HCT116 (cell line): Measurements from ENCODE around the gene BORA.

Experiments
- CEBPB ChIP-seq: IDR thresholded peaks from 2 replicates; pipeline ENCODE4 v1.6.1; 2012; ENCODE audit warnings: low read depth
- CTCF ChIP-seq, 3 experiments: fragments of 200-600 bp in 1 of 3; sonication (generic) in 1 of 3; IDR thresholded peaks in 2 of 3; conservative IDR thresholded peaks in 1 of 3; 2 replicates each; pipeline ENCODE4 v1.5.1; 2012 to 2017; ENCODE audit warnings: low read depth in 2 of 3, low read length in 2 of 3, antibody characterized with exemption in 1 of 3, borderline replicate concordance in 1 of 3, control low read depth in 1 of 3, mild to moderate bottlenecking in 1 of 3, mixed read lengths in 1 of 3, mixed run types in 1 of 3, moderate library complexity in 1 of 3; ENCODE audit not compliant: insufficient read depth in 1 of 3
- EGR1 ChIP-seq: IDR thresholded peaks from 2 replicates; pipeline ENCODE4 v1.6.1; 2012; ENCODE audit warnings: low read depth
- EZH2 ChIP-seq: fragments of 200-600 bp; sonication (generic); IDR thresholded peaks from 2 replicates; pipeline ENCODE4 v1.6.1; 2017; ENCODE audit warnings: antibody characterized with exemption, mixed run types
- EZH2phosphoT487 ChIP-seq: fragments of 200-600 bp; IDR thresholded peaks from 2 replicates; pipeline ENCODE4 v1.6.1; 2018; ENCODE audit warnings: antibody characterized with exemption, borderline replicate concordance
- FOSL1 ChIP-seq: IDR thresholded peaks from 2 replicates; pipeline ENCODE4 v1.6.1; 2012; ENCODE audit warnings: low read depth
- POLR2A ChIP-seq: IDR thresholded peaks from 2 replicates; pipeline ENCODE4 v1.7.0; 2011; ENCODE audit warnings: borderline replicate concordance; ENCODE audit not compliant: insufficient read depth, insufficient read length; ENCODE audit errors: extremely low read depth
- POLR2AphosphoS5 ChIP-seq: IDR thresholded peaks from 2 replicates; pipeline ENCODE4 v1.6.1; 2011; ENCODE audit warnings: mild to moderate bottlenecking, low read depth, low read length, moderate library complexity
- SIN3A ChIP-seq: IDR thresholded peaks from 2 replicates; pipeline ENCODE4 v1.6.1; 2012; ENCODE audit warnings: low read depth
- TCF7L2 ChIP-seq: IDR thresholded peaks from 2 replicates; pipeline ENCODE4 v1.7.0; 2011; ENCODE audit warnings: borderline replicate concordance, inconsistent platforms; ENCODE audit not compliant: insufficient read depth, insufficient read length; ENCODE audit errors: extremely low read depth
- YY1 ChIP-seq: IDR thresholded peaks from 2 replicates; pipeline ENCODE4 v1.6.1; 2011; ENCODE audit warnings: low read length, low read depth, moderate library complexity, mild to moderate bottlenecking; ENCODE audit not compliant: insufficient replicate concordance; ENCODE audit errors: extremely low read depth
- ZBTB33 ChIP-seq: IDR thresholded peaks from 2 replicates; pipeline ENCODE4 v1.6.1; 2011; ENCODE audit warnings: mild to moderate bottlenecking, low read length, moderate library complexity; ENCODE audit not compliant: insufficient replicate concordance; ENCODE audit errors: extremely low read depth
- ZFX ChIP-seq: fragments of 450-650 bp; IDR thresholded peaks from 2 replicates; pipeline ENCODE4 v1.6.1; 2017

GRCh38 chr13:72680353-72680752 lies 47.4 kb upstream of the BORA start:
- no peak for TF ChIP-seq ZFX
- no peak for TF ChIP-seq POLR2A
- TF ChIP-seq EZH2phosphoT487 = no peak
- no peak for TF ChIP-seq CTCF (IDR thresholded peaks at IDR 0.05 in 2 of 3, conservative IDR thresholded peaks at IDR 0.05 in 1 of 3; ENCODE audit: borderline replicate concordance in 1 of 3, insufficient read depth in 1 of 3, low read depth in 2 of 3, low read length in 2 of 3)
- TF ChIP-seq ZBTB33 = no peak
- TF ChIP-seq TCF7L2 = no peak
- TF ChIP-seq EZH2 = no peak
- no peak for TF ChIP-seq SIN3A
- no peak for TF ChIP-seq FOSL1
- TF ChIP-seq EGR1 = no peak
- no peak for TF ChIP-seq POLR2AphosphoS5
- TF ChIP-seq CEBPB = no peak
- no peak for TF ChIP-seq YY1
